GM19043 (cell line): ENCODE measurements around the gene DFFB.
"Not testable (repeated sequence)": the region's sequence is repeated elsewhere in the genome, so short reads cannot be mapped to it uniquely, and the experiment has no call there.

ENCODE experiments used
- ATAC-seq: cut with Tn5 transposase; IDR thresholded peaks from one replicate; pipeline ENCODE4 v1.9.1; 2021; ENCODE audit warnings: low read depth; ENCODE audit not compliant: unreplicated experiment

Gene DFFB, protein sequence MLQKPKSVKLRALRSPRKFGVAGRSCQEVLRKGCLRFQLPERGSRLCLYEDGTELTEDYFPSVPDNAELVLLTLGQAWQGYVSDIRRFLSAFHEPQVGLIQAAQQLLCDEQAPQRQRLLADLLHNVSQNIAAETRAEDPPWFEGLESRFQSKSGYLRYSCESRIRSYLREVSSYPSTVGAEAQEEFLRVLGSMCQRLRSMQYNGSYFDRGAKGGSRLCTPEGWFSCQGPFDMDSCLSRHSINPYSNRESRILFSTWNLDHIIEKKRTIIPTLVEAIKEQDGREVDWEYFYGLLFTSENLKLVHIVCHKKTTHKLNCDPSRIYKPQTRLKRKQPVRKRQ

GRCh38 chr1:3856923-3857790, at the start of gene DFFB, which contains the start of gene CEP104:
Gene DFFB (plus strand): TSS chr1:3857476. CDS start chr1:3857604, 128 bp downstream.
Gene CEP104 (minus strand): TSS chr1:3857211. CDS start chr1:3852407, 4,804 bp downstream.
- peak; percentile 94 for ATAC-seq

DNA sequence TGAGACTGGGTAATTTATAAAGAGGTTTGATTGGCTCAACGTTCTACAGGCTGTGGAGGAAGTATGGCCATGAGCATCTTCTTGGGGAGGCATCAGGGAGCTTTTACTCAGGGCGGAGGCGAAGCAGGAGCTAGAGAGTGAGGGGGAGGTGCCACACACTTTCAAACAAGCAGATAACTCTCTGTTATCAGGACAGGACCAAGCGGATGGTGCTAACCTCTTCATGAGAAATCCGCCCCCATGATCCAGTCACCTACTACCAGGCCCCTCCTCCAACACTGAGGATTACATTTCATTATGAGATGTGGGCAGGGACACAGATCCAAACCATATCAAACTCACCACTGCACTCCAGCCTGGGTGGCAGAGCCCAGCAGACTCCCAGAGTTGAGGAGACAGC, 49.5 kb upstream of the DFFB start:
- no peak for ATAC-seq

DNA sequence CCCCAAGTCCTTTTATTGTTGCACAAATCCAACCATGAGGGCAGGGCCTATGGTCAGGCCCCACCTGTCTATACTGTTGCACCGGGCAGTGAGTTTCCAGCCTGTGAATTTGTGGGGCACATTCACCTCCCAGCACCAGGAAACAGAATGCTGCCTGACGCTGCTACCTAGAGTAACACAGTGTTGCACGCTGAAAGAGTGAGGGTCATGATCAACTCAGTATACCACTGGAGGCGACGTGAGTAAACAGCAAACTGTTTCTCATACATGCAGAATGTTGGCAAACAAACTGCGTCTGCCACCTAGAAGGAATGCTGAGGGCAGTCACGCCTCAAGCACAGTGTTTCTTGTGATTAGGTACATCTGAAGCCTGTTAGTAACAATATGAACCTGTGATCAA, 47.6 kb upstream of the DFFB start:
- no peak for ATAC-seq

DNA sequence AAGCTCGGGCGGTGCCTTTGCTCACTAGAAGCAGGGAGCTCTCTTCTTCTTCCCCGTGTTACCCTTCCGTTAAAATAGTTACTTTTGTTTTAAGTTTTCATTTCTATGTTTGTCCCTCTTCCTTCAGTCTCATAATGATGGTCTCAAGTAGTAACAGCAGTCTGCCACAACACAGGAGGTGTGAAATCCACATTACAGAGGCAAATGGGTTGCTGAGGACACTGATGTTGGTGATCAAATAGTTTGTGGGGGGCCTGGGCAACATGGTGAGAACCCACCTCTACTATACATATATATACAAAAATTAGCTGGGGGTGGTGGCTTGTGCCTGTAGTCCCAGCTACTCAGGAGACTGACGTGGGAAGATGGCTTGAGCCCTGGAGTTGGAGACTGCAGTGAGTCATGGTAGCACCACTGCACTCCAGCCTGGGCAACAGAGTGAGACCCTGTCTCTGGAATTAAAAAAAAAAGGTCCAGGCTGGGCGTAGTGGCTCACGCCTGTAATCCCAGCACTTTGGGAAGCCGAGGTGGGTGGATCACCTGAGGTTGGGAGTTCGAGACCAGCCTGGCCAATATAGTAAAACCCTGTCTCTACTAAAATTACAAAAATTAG, 47.0 kb upstream of the DFFB start:
- ATAC-seq, result not testable (repeated sequence)

- no peak for ATAC-seq
Observed at GRCh38 chr1:3811595-3811911, 45.7 kb upstream of the DFFB start.

DNA sequence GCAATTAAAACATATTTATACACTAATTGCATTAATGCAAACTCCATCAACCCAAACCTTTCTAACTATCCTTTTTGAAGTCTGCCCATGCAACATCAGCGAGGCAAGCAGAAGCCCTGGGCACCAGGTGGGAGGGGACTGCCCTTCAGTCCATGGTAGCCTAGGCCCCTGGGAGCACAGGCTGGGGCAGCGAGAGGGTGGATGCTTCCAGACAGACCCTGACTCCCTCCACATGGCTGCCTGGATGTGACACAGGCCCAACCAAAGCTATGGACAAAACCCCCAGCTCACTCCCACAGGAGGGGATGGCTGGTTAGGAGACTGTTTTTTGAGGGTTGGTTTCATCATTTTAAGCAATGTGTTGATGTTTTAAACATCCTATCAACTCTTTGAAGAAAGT, 43.2 kb upstream of the DFFB start:
- ATAC-seq, result no peak

DNA sequence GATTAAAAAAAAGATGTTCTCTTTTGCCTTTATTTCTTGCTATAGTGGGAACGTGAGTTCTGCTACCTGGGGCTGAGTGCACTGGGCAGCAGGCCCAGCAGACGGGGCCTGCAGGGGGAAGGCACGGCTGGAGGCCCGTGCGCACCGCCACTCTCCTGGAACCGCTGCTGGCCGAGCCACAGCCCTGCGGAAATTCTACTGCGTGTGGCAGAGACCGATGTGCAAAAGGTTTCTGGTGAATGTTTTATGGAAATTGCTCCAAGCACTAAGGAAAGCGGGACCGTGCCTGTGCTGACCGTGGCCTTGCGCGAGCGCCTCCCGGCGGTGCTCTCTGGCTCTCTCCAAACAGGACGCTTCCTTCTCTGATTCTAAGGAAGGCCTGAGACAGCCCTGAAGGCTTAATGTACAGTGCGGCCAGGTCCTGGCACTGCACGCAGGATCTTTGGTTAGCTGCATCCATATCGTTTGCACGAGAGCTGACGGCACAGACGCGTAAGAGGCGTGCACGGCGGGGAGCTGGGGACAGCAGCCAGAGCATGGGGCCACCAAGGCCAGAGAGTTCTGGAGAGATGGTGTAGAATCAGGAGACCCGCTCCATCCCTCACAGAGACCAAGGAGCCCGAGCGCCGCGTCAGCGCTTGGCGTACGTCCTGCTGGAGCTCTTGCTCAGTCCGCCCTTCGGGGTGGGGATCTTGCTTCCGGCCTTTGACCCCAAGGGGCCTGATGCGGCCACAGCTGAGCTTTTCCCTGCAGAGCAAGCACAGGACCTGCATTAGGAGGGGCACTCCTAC, 42.3 kb upstream of the DFFB start:
- no peak for ATAC-seq

- no peak for ATAC-seq
Observed at GRCh38 chr1:3816331-3817137, 40.7 kb upstream of the DFFB start.

- ATAC-seq, result no peak
Observed at GRCh38 chr1:3817138-3817740, 40.0 kb upstream of the DFFB start.

DNA sequence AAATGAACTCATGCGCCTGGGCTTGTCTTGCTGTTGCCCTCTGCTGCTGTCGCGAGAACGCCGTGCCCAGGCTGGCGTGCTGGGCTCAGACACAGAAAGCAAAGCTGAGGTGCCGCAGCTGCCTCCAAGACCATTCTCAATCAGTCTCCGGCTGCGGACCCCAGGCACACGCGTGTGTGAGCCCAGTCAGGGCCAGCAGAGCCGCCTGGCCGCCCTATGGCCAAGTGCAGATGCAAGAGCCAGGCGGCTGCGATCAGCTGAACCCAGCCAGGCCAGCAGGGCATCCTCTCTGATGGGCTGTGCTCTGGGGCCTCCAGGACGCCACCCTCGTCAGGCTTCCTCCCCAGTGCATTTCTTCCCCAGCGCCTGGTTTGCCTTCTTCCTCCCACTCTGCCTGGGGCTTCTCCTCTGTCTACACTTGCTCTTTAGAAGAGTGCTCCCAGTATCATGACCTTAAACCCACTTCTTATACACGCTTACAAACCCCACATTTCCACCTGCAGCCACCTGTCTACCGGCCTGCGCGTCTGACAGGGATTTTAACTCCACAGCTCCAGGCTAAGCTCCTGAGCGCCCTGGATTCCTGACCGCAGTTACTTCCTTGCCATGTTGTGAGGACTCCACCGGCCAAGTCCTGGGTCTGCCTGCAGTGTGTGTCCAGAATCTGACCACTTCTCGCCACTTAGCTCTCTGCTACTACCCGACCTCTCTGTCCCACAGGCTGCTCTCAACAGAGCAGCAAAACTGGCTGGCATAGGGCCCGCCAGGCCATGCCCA, 39.3 kb upstream of the DFFB start:
- no peak for ATAC-seq

DNA sequence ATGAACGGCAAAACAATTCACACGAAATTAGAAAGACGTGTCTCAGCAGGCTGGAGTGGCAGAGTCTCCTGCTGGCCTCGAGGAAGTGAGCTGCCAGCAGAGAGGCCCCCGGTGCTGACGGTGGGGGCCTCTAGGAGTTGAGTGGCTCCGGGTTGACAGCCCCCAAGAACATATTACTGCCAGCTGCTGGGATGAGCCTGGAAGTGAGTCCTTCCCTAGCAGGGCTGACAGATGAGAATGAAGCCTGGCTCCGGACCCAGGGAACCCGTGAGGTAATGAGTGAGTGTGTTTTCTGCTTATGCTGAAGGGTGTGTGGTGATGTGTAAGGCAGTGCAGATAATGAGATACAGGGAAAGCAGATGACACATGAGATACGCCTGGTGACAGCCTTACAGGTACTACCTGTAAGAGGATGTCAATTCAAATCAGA, 37.5 kb upstream of the DFFB start:
- no peak for ATAC-seq

GRCh38 chr1:3820316-3820715, 37.0 kb upstream of the DFFB start:
- ATAC-seq, result no peak

GRCh38 chr1:3821004-3821403, 36.3 kb upstream of the DFFB start:
- ATAC-seq, result no peak

GRCh38 chr1:3821447-3821846, 35.8 kb upstream of the DFFB start:
- ATAC-seq, result no peak

DNA sequence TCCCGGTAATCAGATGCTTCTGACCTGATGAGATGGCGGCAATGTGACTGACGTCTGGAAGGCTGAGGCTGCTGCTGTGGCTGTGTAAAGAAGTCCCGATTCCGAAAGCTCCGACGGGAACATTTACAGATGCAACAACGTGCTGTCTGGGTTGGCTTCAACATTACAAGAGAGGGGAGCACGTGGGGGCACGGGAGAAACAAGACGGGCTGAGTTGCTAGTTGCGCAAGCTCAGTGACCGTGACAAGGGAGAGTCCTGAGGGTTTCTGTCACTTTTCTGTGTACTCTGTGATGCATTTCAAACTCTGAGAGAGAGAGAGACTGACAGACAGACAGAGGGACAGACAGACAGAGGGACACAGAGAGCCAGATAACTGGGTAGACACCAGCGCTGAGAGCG, 35.4 kb upstream of the DFFB start:
- ATAC-seq, result no peak

- no peak for ATAC-seq
Observed at GRCh38 chr1:3822421-3822820, 34.9 kb upstream of the DFFB start.

- ATAC-seq, result no peak
Observed at GRCh38 chr1:3824650-3825049, 32.6 kb upstream of the DFFB start.

GRCh38 chr1:3825356-3825755, 31.9 kb upstream of the DFFB start:
- no peak for ATAC-seq
